ENCODE measurements around the gene SLAMF6. TPM values are rescaled to one million over a fixed set of nuclear protein-coding genes. Genes with fewer than 3 reads are reported as not detected.
"Not testable (repeated sequence)": the region's sequence is repeated elsewhere in the genome, so short reads cannot be mapped to it uniquely, and the experiment has no call there.

The SLAMF6 gene
- total RNA-seq, 1 experiment from 2014 or later: not detected

GRCh38 chr1:160481979-160482596, 41.0 kb downstream of the SLAMF6 start:
- no peaks in the 10 kb centered on the region for H3K4me1 ChIP-seq (ENCODE audit: control insufficient read depth, insufficient read depth, low read length)
- ATAC-seq (no peak), DNase-seq (ENCODE audit: low read depth, low spot score) (no peak)
- in situ Hi-C loops (cut with HindIII; ENCODE audit: low pct_unique_long_range_greater_than_20kb, low sequenced_read_pairs): no loop called here
- BruUV-seq (replicated peaks): no TSS peak
- ChIA-PET POLR2A (no interaction called here), CTCF (no interaction called here)
- TF ChIP-seq, protein P1, sequence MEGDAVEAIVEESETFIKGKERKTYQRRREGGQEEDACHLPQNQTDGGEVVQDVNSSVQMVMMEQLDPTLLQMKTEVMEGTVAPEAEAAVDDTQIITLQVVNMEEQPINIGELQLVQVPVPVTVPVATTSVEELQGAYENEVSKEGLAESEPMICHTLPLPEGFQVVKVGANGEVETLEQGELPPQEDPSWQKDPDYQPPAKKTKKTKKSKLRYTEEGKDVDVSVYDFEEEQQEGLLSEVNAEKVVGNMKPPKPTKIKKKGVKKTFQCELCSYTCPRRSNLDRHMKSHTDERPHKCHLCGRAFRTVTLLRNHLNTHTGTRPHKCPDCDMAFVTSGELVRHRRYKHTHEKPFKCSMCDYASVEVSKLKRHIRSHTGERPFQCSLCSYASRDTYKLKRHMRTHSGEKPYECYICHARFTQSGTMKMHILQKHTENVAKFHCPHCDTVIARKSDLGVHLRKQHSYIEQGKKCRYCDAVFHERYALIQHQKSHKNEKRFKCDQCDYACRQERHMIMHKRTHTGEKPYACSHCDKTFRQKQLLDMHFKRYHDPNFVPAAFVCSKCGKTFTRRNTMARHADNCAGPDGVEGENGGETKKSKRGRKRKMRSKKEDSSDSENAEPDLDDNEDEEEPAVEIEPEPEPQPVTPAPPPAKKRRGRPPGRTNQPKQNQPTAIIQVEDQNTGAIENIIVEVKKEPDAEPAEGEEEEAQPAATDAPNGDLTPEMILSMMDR (IDR thresholded peaks at IDR 0.05): no peak
- no peak for TF ChIP-seq SIN3A (IDR thresholded peaks at IDR 0.05; ENCODE audit: borderline replicate concordance, insufficient read depth, low read depth, low read length)
- no peak for TF ChIP-seq POLR2AphosphoS5 (IDR thresholded peaks at IDR 0.05; ENCODE audit: low read depth, low read length)
- no peak for TF ChIP-seq TCF7L2 (IDR thresholded peaks at IDR 0.05; ENCODE audit: low read depth, low read length)
- TF ChIP-seq, protein P2, sequence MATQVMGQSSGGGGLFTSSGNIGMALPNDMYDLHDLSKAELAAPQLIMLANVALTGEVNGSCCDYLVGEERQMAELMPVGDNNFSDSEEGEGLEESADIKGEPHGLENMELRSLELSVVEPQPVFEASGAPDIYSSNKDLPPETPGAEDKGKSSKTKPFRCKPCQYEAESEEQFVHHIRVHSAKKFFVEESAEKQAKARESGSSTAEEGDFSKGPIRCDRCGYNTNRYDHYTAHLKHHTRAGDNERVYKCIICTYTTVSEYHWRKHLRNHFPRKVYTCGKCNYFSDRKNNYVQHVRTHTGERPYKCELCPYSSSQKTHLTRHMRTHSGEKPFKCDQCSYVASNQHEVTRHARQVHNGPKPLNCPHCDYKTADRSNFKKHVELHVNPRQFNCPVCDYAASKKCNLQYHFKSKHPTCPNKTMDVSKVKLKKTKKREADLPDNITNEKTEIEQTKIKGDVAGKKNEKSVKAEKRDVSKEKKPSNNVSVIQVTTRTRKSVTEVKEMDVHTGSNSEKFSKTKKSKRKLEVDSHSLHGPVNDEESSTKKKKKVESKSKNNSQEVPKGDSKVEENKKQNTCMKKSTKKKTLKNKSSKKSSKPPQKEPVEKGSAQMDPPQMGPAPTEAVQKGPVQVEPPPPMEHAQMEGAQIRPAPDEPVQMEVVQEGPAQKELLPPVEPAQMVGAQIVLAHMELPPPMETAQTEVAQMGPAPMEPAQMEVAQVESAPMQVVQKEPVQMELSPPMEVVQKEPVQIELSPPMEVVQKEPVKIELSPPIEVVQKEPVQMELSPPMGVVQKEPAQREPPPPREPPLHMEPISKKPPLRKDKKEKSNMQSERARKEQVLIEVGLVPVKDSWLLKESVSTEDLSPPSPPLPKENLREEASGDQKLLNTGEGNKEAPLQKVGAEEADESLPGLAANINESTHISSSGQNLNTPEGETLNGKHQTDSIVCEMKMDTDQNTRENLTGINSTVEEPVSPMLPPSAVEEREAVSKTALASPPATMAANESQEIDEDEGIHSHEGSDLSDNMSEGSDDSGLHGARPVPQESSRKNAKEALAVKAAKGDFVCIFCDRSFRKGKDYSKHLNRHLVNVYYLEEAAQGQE (IDR thresholded peaks at IDR 0.05; ENCODE audit: insufficient read depth in 1 of 2, low read depth in 2 of 2, low read length in 1 of 2): no peak
- no peaks in the 10 kb centered on the region; the same call in 1 of the 2 replicates for H3K27me3 ChIP-seq (ENCODE audit: control insufficient read depth, insufficient read depth, low read length)
- H3K27ac ChIP-seq (ENCODE audit: low read length): no peak overlapping the region
- intact Hi-C loops (cut with micrococcal nuclease; ENCODE audit: unreplicated experiment): no loop called here
- no peak overlapping the region for H3K4me3 ChIP-seq (ENCODE audit: low read depth in 2 of 2, low read length in 2 of 2)
- H3K36me3 ChIP-seq (ENCODE audit: control insufficient read depth, insufficient read depth, low read length): no peaks in the 10 kb centered on the region
- H3K9me3 ChIP-seq (ENCODE audit: control insufficient read depth, insufficient read depth, low read depth, low read length): no peaks in the 10 kb centered on the region

GRCh38 chr1:160480781-160481180, 42.3 kb downstream of the SLAMF6 start:
- H3K27me3 ChIP-seq (ENCODE audit: control insufficient read depth, insufficient read depth, low read length); DNase-seq (ENCODE audit: low read depth, low spot score); BruUV-seq (replicated peaks); H3K4me1 ChIP-seq (ENCODE audit: control insufficient read depth, insufficient read depth, low read length); H3K36me3 ChIP-seq (ENCODE audit: control insufficient read depth, insufficient read depth, low read length); POLR2A ChIA-PET; intact Hi-C loops (cut with micrococcal nuclease; ENCODE audit: unreplicated experiment); CTCF ChIA-PET; in situ Hi-C loops (cut with HindIII; ENCODE audit: low pct_unique_long_range_greater_than_20kb, low sequenced_read_pairs); H3K4me3 ChIP-seq (ENCODE audit: low read depth in 2 of 2, low read length in 2 of 2); ATAC-seq; H3K27ac ChIP-seq (ENCODE audit: low read length); H3K9me3 ChIP-seq (ENCODE audit: control insufficient read depth, insufficient read depth, low read depth, low read length): not testable (repeated sequence)

GRCh38 chr1:160479091-160479490, 44.0 kb downstream of the SLAMF6 start:
- H3K4me1 ChIP-seq (ENCODE audit: control insufficient read depth, insufficient read depth, low read length); ATAC-seq; H3K27ac ChIP-seq (ENCODE audit: low read length); intact Hi-C loops (cut with micrococcal nuclease; ENCODE audit: unreplicated experiment); CTCF ChIA-PET; H3K4me3 ChIP-seq (ENCODE audit: low read depth in 2 of 2, low read length in 2 of 2); H3K9me3 ChIP-seq (ENCODE audit: control insufficient read depth, insufficient read depth, low read depth, low read length); DNase-seq (ENCODE audit: low read depth, low spot score); H3K27me3 ChIP-seq (ENCODE audit: control insufficient read depth, insufficient read depth, low read length); H3K36me3 ChIP-seq (ENCODE audit: control insufficient read depth, insufficient read depth, low read length); in situ Hi-C loops (cut with HindIII; ENCODE audit: low pct_unique_long_range_greater_than_20kb, low sequenced_read_pairs); BruUV-seq (replicated peaks); POLR2A ChIA-PET: not testable (repeated sequence)

Data from Panc1 (cell line).